Measurements from ENCODE around the gene UNC13B.

DNA sequence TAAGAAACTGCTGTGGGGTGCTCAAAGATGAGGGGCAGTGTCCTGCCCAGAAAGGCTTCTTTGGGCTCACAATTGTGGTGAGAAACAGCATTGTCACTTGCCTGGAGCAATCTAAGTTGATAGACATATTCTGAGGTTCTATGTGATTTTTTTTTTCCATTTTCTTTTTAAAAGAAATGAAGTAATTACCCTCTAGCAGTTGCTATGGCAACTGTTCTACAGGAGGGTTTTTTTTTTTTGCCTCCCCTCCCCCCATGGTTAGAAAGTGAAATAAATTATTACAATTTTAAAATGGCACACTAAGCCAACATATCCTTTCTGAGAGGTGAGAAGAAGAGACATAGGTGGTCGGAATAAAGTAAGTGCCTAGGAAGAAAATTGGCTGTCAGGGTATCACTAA, 127.0 kb downstream of the UNC13B start:
- TF ChIP-seq, protein P1, sequence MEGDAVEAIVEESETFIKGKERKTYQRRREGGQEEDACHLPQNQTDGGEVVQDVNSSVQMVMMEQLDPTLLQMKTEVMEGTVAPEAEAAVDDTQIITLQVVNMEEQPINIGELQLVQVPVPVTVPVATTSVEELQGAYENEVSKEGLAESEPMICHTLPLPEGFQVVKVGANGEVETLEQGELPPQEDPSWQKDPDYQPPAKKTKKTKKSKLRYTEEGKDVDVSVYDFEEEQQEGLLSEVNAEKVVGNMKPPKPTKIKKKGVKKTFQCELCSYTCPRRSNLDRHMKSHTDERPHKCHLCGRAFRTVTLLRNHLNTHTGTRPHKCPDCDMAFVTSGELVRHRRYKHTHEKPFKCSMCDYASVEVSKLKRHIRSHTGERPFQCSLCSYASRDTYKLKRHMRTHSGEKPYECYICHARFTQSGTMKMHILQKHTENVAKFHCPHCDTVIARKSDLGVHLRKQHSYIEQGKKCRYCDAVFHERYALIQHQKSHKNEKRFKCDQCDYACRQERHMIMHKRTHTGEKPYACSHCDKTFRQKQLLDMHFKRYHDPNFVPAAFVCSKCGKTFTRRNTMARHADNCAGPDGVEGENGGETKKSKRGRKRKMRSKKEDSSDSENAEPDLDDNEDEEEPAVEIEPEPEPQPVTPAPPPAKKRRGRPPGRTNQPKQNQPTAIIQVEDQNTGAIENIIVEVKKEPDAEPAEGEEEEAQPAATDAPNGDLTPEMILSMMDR (IDR thresholded peaks at IDR 0.05) = no peak
- no peak for TF ChIP-seq POLR2A (IDR thresholded peaks at IDR 0.05)
